H9 (cell line): ENCODE data around the gene JARID2. TPM values are rescaled to one million over a fixed set of nuclear protein-coding genes. Genes with fewer than 3 reads are reported as not detected.

Experiments used
- DNase-seq: peaks from one replicate; pipeline ENCODE4 v3.0.0-alpha.2; 2017
- H2AFZ ChIP-seq: one replicate; pipeline ENCODE4 v1.6.1; 2013; ENCODE audit warnings: mild to moderate bottlenecking, low read length, control low read depth, moderate library complexity
- H2AK5ac ChIP-seq: 2 replicates; pipeline ENCODE4 v1.6.1; 2013; ENCODE audit warnings: low read length, control low read depth, mixed read lengths; ENCODE audit not compliant: insufficient read length
- H2BK120ac ChIP-seq: one replicate; pipeline ENCODE4 v1.6.1; 2013; ENCODE audit warnings: low read depth, mild to moderate bottlenecking, low read length, control low read depth, inconsistent platforms; ENCODE audit not compliant: poor library complexity, severe bottlenecking
- H2BK12ac ChIP-seq: 2 replicates; pipeline ENCODE4 v1.6.1; 2013; ENCODE audit warnings: low read length, control low read depth, mixed read lengths, low read depth; ENCODE audit not compliant: insufficient read length
- H2BK15ac ChIP-seq: 2 replicates; pipeline ENCODE4 v1.6.1; 2013; ENCODE audit warnings: low read depth, low read length, control low read depth
- H2BK20ac ChIP-seq: one replicate; pipeline ENCODE4 v1.6.1; 2013; ENCODE audit warnings: low read depth, mild to moderate bottlenecking, low read length, control low read depth, inconsistent platforms; ENCODE audit not compliant: poor library complexity, severe bottlenecking
- H2BK5ac ChIP-seq: 2 replicates; pipeline ENCODE4 v1.6.1; 2013; ENCODE audit warnings: low read length, control low read depth, mixed read lengths; ENCODE audit not compliant: insufficient read length
- H3K14ac ChIP-seq: 2 replicates; pipeline ENCODE4 v1.6.1; 2013; ENCODE audit warnings: low read length, control low read depth; ENCODE audit not compliant: insufficient read depth
- H3K18ac ChIP-seq: 2 replicates; pipeline ENCODE4 v1.6.1; 2013; ENCODE audit warnings: low read depth, mild to moderate bottlenecking, mixed read lengths, low read length, control low read depth; ENCODE audit not compliant: insufficient read length
- H3K23ac ChIP-seq: 2 replicates; pipeline ENCODE4 v1.6.1; 2013; ENCODE audit warnings: low read length, control low read depth, mixed read lengths, low read depth; ENCODE audit not compliant: insufficient read length
- H3K23me2 ChIP-seq: 2 replicates; pipeline ENCODE4 v1.6.1; 2013; ENCODE audit warnings: low read depth, mild to moderate bottlenecking, mixed read lengths, low read length, control low read depth; ENCODE audit not compliant: insufficient read length, poor library complexity, severe bottlenecking
- H3K27ac ChIP-seq: 2 replicates; pipeline ENCODE4 v1.5.1; 2013; ENCODE audit warnings: low read length, control low read depth, mixed read lengths, low read depth; ENCODE audit not compliant: insufficient read length
- H3K27me3 ChIP-seq: 2 replicates; pipeline ENCODE4 v1.6.1; 2013; ENCODE audit warnings: low read length, control low read depth, inconsistent platforms; ENCODE audit not compliant: insufficient read depth
- H3K4ac ChIP-seq: 2 replicates; pipeline ENCODE4 v1.6.1; 2013; ENCODE audit warnings: low read depth, mild to moderate bottlenecking, control low read depth, inconsistent platforms, low read length, moderate library complexity
- H3K4me1 ChIP-seq: 2 replicates; pipeline ENCODE4 v1.6.1; 2013; ENCODE audit warnings: low read length, control low read depth, inconsistent platforms; ENCODE audit not compliant: insufficient read depth
- H3K4me2 ChIP-seq: 2 replicates; pipeline ENCODE4 v1.6.1; 2013; ENCODE audit warnings: low read length, control low read depth, mixed read lengths; ENCODE audit not compliant: insufficient read length, insufficient read depth
- H3K56ac ChIP-seq: 2 replicates; pipeline ENCODE4 v1.6.1; 2013; ENCODE audit warnings: low read depth, mild to moderate bottlenecking, mixed read lengths, low read length, control low read depth; ENCODE audit not compliant: insufficient read length
- H3K79me1 ChIP-seq: 2 replicates; pipeline ENCODE4 v1.6.1; 2013; ENCODE audit warnings: low read depth, mild to moderate bottlenecking, moderate library complexity, low read length, control low read depth, inconsistent platforms; ENCODE audit not compliant: insufficient read depth, poor library complexity, severe bottlenecking
- H3K79me2 ChIP-seq: 2 replicates; pipeline ENCODE4 v1.6.1; 2013; ENCODE audit warnings: low read length, control low read depth, inconsistent platforms; ENCODE audit not compliant: insufficient read depth
- H3K9ac ChIP-seq: 2 replicates; pipeline ENCODE4 v1.6.1; 2013; ENCODE audit warnings: low read length, control low read depth, mixed read lengths; ENCODE audit not compliant: insufficient read length; ENCODE audit errors: extremely low read depth
- H3K9me3 ChIP-seq: one replicate; pipeline ENCODE4 v1.6.1; 2013; ENCODE audit warnings: low read depth, low read length, inconsistent platforms; ENCODE audit not compliant: control insufficient read depth
- H3T11ph ChIP-seq: one replicate; pipeline ENCODE4 v1.6.1; 2013; ENCODE audit warnings: mild to moderate bottlenecking, low read length, control low read depth, inconsistent platforms
- H4K20me1 ChIP-seq: one replicate; pipeline ENCODE4 v1.6.1; 2013; ENCODE audit not compliant: control insufficient read depth, insufficient read length, insufficient read depth
- H4K5ac ChIP-seq: 2 replicates; pipeline ENCODE4 v1.6.1; 2013; ENCODE audit warnings: low read depth, mild to moderate bottlenecking, mixed read lengths, low read length, control low read depth; ENCODE audit not compliant: insufficient read length
- H4K8ac ChIP-seq: replicated peaks from 2 replicates; pipeline ENCODE4 v1.6.1; 2013; ENCODE audit warnings: low read length, control low read depth, mixed read lengths, low read depth; ENCODE audit not compliant: insufficient read length
- H4K91ac ChIP-seq: 2 replicates; pipeline ENCODE4 v1.6.1; 2013; ENCODE audit warnings: low read depth, mild to moderate bottlenecking, moderate library complexity, mixed read lengths, low read length, control low read depth; ENCODE audit not compliant: insufficient read length
- H3K27ac Mint-ChIP-seq, 3 experiments: 2 replicates in 2 of 3; 3 replicates in 1 of 3; pipeline ENCODE4 v1.8.0; 2020 to 2021; ENCODE audit warnings: mixed read lengths in 3 of 3, mild to moderate bottlenecking in 1 of 3, moderate library complexity in 1 of 3
- H3K27me3 Mint-ChIP-seq: 2 replicates; pipeline ENCODE4 v1.8.0; 2021; ENCODE audit warnings: low read depth, mild to moderate bottlenecking, moderate library complexity, mixed read lengths
- H3K36me3 Mint-ChIP-seq, 3 experiments: 2 replicates in 2 of 3; 3 replicates in 1 of 3; pipeline ENCODE4 v1.8.0; 2020 to 2021; ENCODE audit warnings: low read depth in 3 of 3, mixed read lengths in 3 of 3; ENCODE audit not compliant: insufficient read depth in 1 of 3
- H3K4me1 Mint-ChIP-seq, 2 experiments: 2 replicates each; pipeline ENCODE4 v1.8.0; 2020; ENCODE audit warnings: mixed read lengths in 2 of 2
- H3K4me3 Mint-ChIP-seq, 2 experiments: 2 replicates in 1 of 2; 3 replicates in 1 of 2; pipeline ENCODE4 v1.8.0; 2020 to 2021; ENCODE audit warnings: mild to moderate bottlenecking in 2 of 2, mixed read lengths in 2 of 2, moderate library complexity in 1 of 2
- H3K9me3 Mint-ChIP-seq, 2 experiments: 2 replicates in 1 of 2; 3 replicates in 1 of 2; pipeline ENCODE4 v1.8.0; 2020; ENCODE audit warnings: mild to moderate bottlenecking in 2 of 2, mixed read lengths in 2 of 2, moderate library complexity in 1 of 2
- CTCF ChIP-seq: fragments of 200-600 bp; sonication (generic); conservative IDR thresholded peaks from 3 replicates; pipeline ENCODE4 v1.8.0; 2021; ENCODE audit warnings: antibody characterized with exemption, mild to moderate bottlenecking
- WGBS: extraction: QIAGEN DNeasy Blood & Tissue Kit; methylation state at CpG from one replicate; pipeline ENCODE4 v1.1.7; 2013; ENCODE audit warnings: missing lambda C conversion rate, low lambda C conversion rate, mixed read lengths; ENCODE audit not compliant: insufficient read length; ENCODE audit errors: extremely low coverage; 5-methylcytosine and 5-hydroxymethylcytosine counted together
- total RNA-seq: library from RNA; stranded (reverse); gene quantifications from 2 replicates; pipeline ENCODE4 v1.2.1, GENCODE V29; 2021

The JARID2 gene
- total RNA-seq, 1 experiment from 2014 or later = 174 TPM

GRCh38 chr6:15523679-15524630 is 278.1 kb downstream of the JARID2 start:
- no peak overlapping the region for H2BK120ac ChIP-seq
- H2AFZ ChIP-seq = no peak overlapping the region
- H3K4me1 Mint-ChIP-seq = peaks cover 0 to 17% of the 10 kb centered on the region in 2 experiments; a peak in 2 of 4 replicates
- H3K56ac ChIP-seq = no peak overlapping the region
- no peaks in the 10 kb centered on the region for H3K79me1 ChIP-seq
- no peak overlapping the region for H3K18ac ChIP-seq
- peaks cover 2% of the 10 kb centered on the region for H4K20me1 ChIP-seq
- H3T11ph ChIP-seq = no peak overlapping the region
- H4K91ac ChIP-seq = no peak overlapping the region
- H3K4me2 ChIP-seq = no peak overlapping the region
- no peaks in the 10 kb centered on the region for H3K27me3 ChIP-seq
- peaks cover 73 to 99% (median 89%) of the 10 kb centered on the region in 3 experiments for H3K36me3 Mint-ChIP-seq
- DNase-seq = peak; percentile 34
- no peak overlapping the region for H3K9ac ChIP-seq
- no peak overlapping the region for H2BK5ac ChIP-seq
- no peaks in the 10 kb centered on the region for H3K4me1 ChIP-seq
- H2BK20ac ChIP-seq = no peak overlapping the region
- no peaks in the 10 kb centered on the region for H3K23me2 ChIP-seq
- H3K4ac ChIP-seq = no peak overlapping the region
- H4K5ac ChIP-seq = no peak overlapping the region
- no peak overlapping the region for H3K4me3 Mint-ChIP-seq
- peaks cover 15% of the 10 kb centered on the region for H3K27me3 Mint-ChIP-seq
- H4K8ac ChIP-seq = no peak overlapping the region
- H3K27ac Mint-ChIP-seq = no peak overlapping the region; a peak in 1 of 7 replicates
- no peak overlapping the region for H3K27ac ChIP-seq
- no peak overlapping the region for H2BK12ac ChIP-seq
- H3K9me3 Mint-ChIP-seq = peaks cover 14 to 44% of the 10 kb centered on the region in 2 experiments
- H3K79me2 ChIP-seq = no peaks in the 10 kb centered on the region
- H3K23ac ChIP-seq = no peak overlapping the region
- no peak overlapping the region for H3K14ac ChIP-seq
- no peak overlapping the region for H2BK15ac ChIP-seq
- TF ChIP-seq CTCF = no peak
- no peak overlapping the region for H2AK5ac ChIP-seq
- no CpG with 5 or more reads among the region's 23 CpGs for whole genome bisulfite sequencing
- peaks cover 13% of the 10 kb centered on the region for H3K9me3 ChIP-seq
